OCI-LY7 (cell line): Measurements from ENCODE around the gene ADAM15. TPM values are rescaled to one million over a fixed set of nuclear protein-coding genes. Genes with fewer than 3 reads are reported as not detected.

Source experiments
- BruUV-seq: library from RNA; stranded (reverse); fragments of 400-500 nt; replicated peaks from 2 replicates; lab custom pipeline; 2021; lab: Mats Ljungman, UMichigan
- CTCF ChIA-PET: fragments of 300-600 bp; sonication (Branson Sonifier 250); formaldehyde crosslinking; loops from one replicate; lab custom pipeline; 2022; ENCODE audit warnings: antibody characterized with exemption; ENCODE audit not compliant: unreplicated experiment; lab: Charles Lee
- POLR2A ChIA-PET: fragments of 300-600 bp; sonication (Branson Sonifier 250); formaldehyde crosslinking; loops from one replicate; lab custom pipeline; 2022; ENCODE audit warnings: antibody characterized with exemption; lab: Charles Lee
- DNase-seq: peaks from one replicate; pipeline ENCODE4 v3.0.0-alpha.2; 2015; ENCODE audit warnings: low spot score
- H2AFZ ChIP-seq: fragments of 200-600 bp; sonication (generic), shearing (Covaris generic); 2 replicates; pipeline ENCODE4 v1.6.1; 2014; ENCODE audit warnings: mild to moderate bottlenecking, antibody characterized with exemption, low read length, moderate library complexity
- H3K27ac ChIP-seq: fragments of 200-600 bp; sonication (generic); 2 replicates; pipeline ENCODE4 v1.5.1; 2014; ENCODE audit warnings: mixed run types, low read depth, mild to moderate bottlenecking, moderate library complexity, low read length, inconsistent platforms; ENCODE audit not compliant: poor library complexity, severe bottlenecking
- H3K36me3 ChIP-seq: fragments of 200-600 bp; sonication (generic); 2 replicates; pipeline ENCODE4 v1.6.1; 2014; ENCODE audit warnings: mild to moderate bottlenecking, antibody characterized with exemption, low read length, moderate library complexity, mixed read lengths; ENCODE audit not compliant: insufficient read depth
- H3K4me1 ChIP-seq: fragments of 200-600 bp; sonication (generic); 2 replicates; pipeline ENCODE4 v1.5.1; 2014; ENCODE audit warnings: mild to moderate bottlenecking, low read length; ENCODE audit not compliant: insufficient read depth, poor library complexity, severe bottlenecking
- H3K4me2 ChIP-seq: fragments of 200-600 bp; sonication (generic); 2 replicates; pipeline ENCODE4 v1.6.1; 2014; ENCODE audit warnings: mild to moderate bottlenecking, low read length
- H3K4me3 ChIP-seq: fragments of 200-600 bp; sonication (generic); 2 replicates; pipeline ENCODE4 v1.5.1; 2014; ENCODE audit warnings: mild to moderate bottlenecking, low read depth, low read length; ENCODE audit not compliant: poor library complexity, severe bottlenecking
- H3K79me2 ChIP-seq: fragments of 200-600 bp; sonication (generic); 2 replicates; pipeline ENCODE4 v1.6.1; 2016; ENCODE audit warnings: low read depth, mild to moderate bottlenecking, low read length, moderate library complexity, mixed read lengths; ENCODE audit not compliant: insufficient read depth
- H3K9me2 ChIP-seq: fragments of 200-600 bp; sonication (generic); 2 replicates; pipeline ENCODE4 v1.6.1; 2016; ENCODE audit warnings: mild to moderate bottlenecking, low read length, mixed read lengths; ENCODE audit not compliant: insufficient read depth
- H3K9me3 ChIP-seq: fragments of 200-600 bp; sonication (generic); 2 replicates; pipeline ENCODE4 v1.6.1; 2014; ENCODE audit warnings: mild to moderate bottlenecking, mixed run types, low read length, mixed read lengths
- H4K20me1 ChIP-seq: fragments of 200-600 bp; sonication (generic); 2 replicates; pipeline ENCODE4 v1.6.1; 2014; ENCODE audit warnings: mild to moderate bottlenecking, antibody characterized with exemption, low read length, moderate library complexity, mixed read lengths; ENCODE audit not compliant: insufficient read depth
- CTCF ChIP-seq: fragments of 200-600 bp; sonication (generic); conservative IDR thresholded peaks from 2 replicates; pipeline ENCODE4 v1.5.1; 2014; ENCODE audit warnings: mild to moderate bottlenecking, antibody characterized with exemption, low read length, moderate library complexity, mixed read lengths
- EZH2phosphoT487 ChIP-seq: fragments of 200-600 bp; sonication (generic); IDR thresholded peaks from 2 replicates; pipeline ENCODE4 v1.6.1; 2018; ENCODE audit warnings: low read depth, borderline replicate concordance, mild to moderate bottlenecking, mixed run types, antibody characterized with exemption, low read length, moderate library complexity, mixed read lengths
- intact Hi-C: fragments of 100-400 bp; cut with micrococcal nuclease; formaldehyde crosslinking; loops from one replicate; pipeline ENCODE4 v1.10.0; 2022; ENCODE audit not compliant: unreplicated experiment
- total RNA-seq, 2 experiments: library from RNA; depleted of rRNA in 1 of 2; stranded (reverse); fragments of >200 nt in 1 of 2; shearing (Covaris generic) in 1 of 2; gene quantifications; 2 replicates each; pipeline ENCODE4 v1.2.3, GENCODE V29; 2014 to 2022

The ADAM15 gene
- total RNA-seq, 2 experiments from 2014 or later, result 19.7 to 56.1 TPM

GRCh38 chr1:155001675-155002463 lies 49.2 kb upstream of the ADAM15 start:
- H3K36me3 ChIP-seq, result no peaks in the 10 kb centered on the region
- peak overlapping the region; percentile 71 for H3K4me3 ChIP-seq
- POLR2A ChIA-PET, result interaction anchor here (0.6 to 1.9 kb wide), 3 partner anchors 19 to 50 kb away, joined by 3 to 6 read pairs (median 4); partner anchors contain the start of genes FLAD1 and PBXIP1
- no peaks in the 10 kb centered on the region for H4K20me1 ChIP-seq
- H2AFZ ChIP-seq, result peak overlapping the region; percentile 79; the same call in 1 of the 2 replicates
- BruUV-seq, result no TSS peak
- CTCF ChIA-PET, result interaction anchor here (1.7 kb wide), 1 partner anchor 15 kb away, joined by 5 read pairs; no protein-coding TSS in a partner anchor
- no peaks in the 10 kb centered on the region for H3K9me2 ChIP-seq
- H3K79me2 ChIP-seq, result peaks cover 10% of the 10 kb centered on the region; the same call in 1 of the 2 replicates
- intact Hi-C loops, result loop anchor here (1.0 to 5.0 kb wide), 5 partner anchors 15 to 140 kb away; partner anchors contain the start of genes ADAM15 and EFNA4
- H3K4me1 ChIP-seq, result peaks cover 65% of the 10 kb centered on the region
- peak overlapping the region; percentile 92 for H3K27ac ChIP-seq
- TF ChIP-seq CTCF (peak; percentile 74), EZH2phosphoT487 (no peak)
- DNase-seq, result peak; percentile 98
- peak overlapping the region; percentile 94 for H3K4me2 ChIP-seq
- no peaks in the 10 kb centered on the region for H3K9me3 ChIP-seq

GRCh38 chr1:155002464-155003226 lies 48.5 kb upstream of the ADAM15 start, which contains the start of gene ZBTB7B:
ZBTB7B (plus strand) TSS chr1:155002802; CDS start chr1:155014661, 11,859 bp downstream.
- Histone ChIP-seq H3K4me2 (peak within 1 kb of the TSS; percentile 94), H2AFZ (peak within 1 kb of the TSS; percentile 23; the same call in 1 of the 2 replicates), H3K27ac (peak within 1 kb of the TSS; percentile 92), H3K79me2 (peaks cover 10% of the 10 kb centered on the region; the same call in 1 of the 2 replicates), H3K4me1 (peaks cover 69% of the 10 kb centered on the region), H4K20me1 (no peaks in the 10 kb centered on the region), H3K9me3 (no peaks in the 10 kb centered on the region), H3K4me3 (peak within 1 kb of the TSS; percentile 87), H3K9me2 (no peaks in the 10 kb centered on the region), H3K36me3 (no peaks in the 10 kb centered on the region)
- POLR2A ChIA-PET, result interaction anchor here (0.5 to 2.0 kb wide), 2 partner anchors 14 to 572 kb away, joined by 3 to 10 read pairs; no protein-coding TSS in a partner anchor
- no peak for DNase-seq
- intact Hi-C loops, result loop anchor here (1.0 to 5.0 kb wide), 3 partner anchors 15 to 140 kb away; no protein-coding TSS in a partner anchor
- CTCF ChIA-PET, result interaction anchor here (1.7 kb wide), 1 partner anchor 15 kb away, joined by 5 read pairs; no protein-coding TSS in a partner anchor
- BruUV-seq, result no TSS peak
- TF ChIP-seq CTCF (no peak), EZH2phosphoT487 (no peak)
